HepG2 (cell line): ENCODE results near the gene TYMP. TPM values are rescaled to one million over a fixed set of nuclear protein-coding genes. Genes with fewer than 3 reads are reported as not detected.

Experiments
- ATAC-seq: fragments of 200-7000 bp; cut with Tn5 transposase; 3 replicates; pipeline ENCODE4 v1.9.1; 2020; ENCODE audit warnings: mild to moderate bottlenecking, moderate library complexity
- Bru-seq: library from RNA; stranded (reverse); fragments of 400-500 nt; gene quantifications from one replicate; lab custom pipeline; 2021; lab: Mats Ljungman, UMichigan
- BruChase-seq, 2 experiments: library from RNA; stranded (reverse); fragments of 400-500 nt; gene quantifications; one replicate each; lab custom pipeline; 2021; lab: Mats Ljungman, UMichigan
- BruUV-seq: library from RNA; stranded (reverse); fragments of 400-500 nt; replicated peaks from 2 replicates; lab custom pipeline; 2021; lab: Mats Ljungman, UMichigan
- CTCF ChIA-PET: fragments of 300-600 bp; formaldehyde crosslinking; extraction: SDS; loops from one replicate; lab custom pipeline; 2021; ENCODE audit warnings: low total read pairs, inconsistent platforms, low intra/inter-chr PET ratio; lab: Yijun Ruan, JAX
- POLR2A ChIA-PET: fragments of 350-600 bp; sonication (Branson Sonifier 250); formaldehyde crosslinking; loops from one replicate; lab custom pipeline; 2020; ENCODE audit warnings: antibody characterized with exemption, inconsistent platforms; lab: Yijun Ruan, JAX
- DNase-seq: peaks from one replicate; pipeline ENCODE4 v3.0.0-alpha.2; 2015; ENCODE audit warnings: low spot score
- FAIRE-seq: peaks from 3 replicates; lab custom pipeline; 2011; peaks lifted over from hg19 to GRCh38; lab: Jason Lieb, UNC
- H2AFZ ChIP-seq: one replicate; pipeline ENCODE4 v1.6.1; 2011; ENCODE audit warnings: low read length, inconsistent platforms
- H3K27ac ChIP-seq: fragments of 300-600 bp; 3 replicates; pipeline ENCODE4 v1.8.0; 2011; ENCODE audit warnings: mixed run types, mild to moderate bottlenecking, mixed read lengths, low read length, inconsistent platforms; ENCODE audit not compliant: insufficient read depth; ENCODE audit errors: extremely low read length
- H3K27me3 ChIP-seq, 2 experiments: fragments of 200-600 bp in 1 of 2; 2 replicates in 1 of 2; 3 replicates in 1 of 2; pipeline versions ENCODE4 v1.6.0 to v1.8.0; 2011; ENCODE audit warnings: low read length in 2 of 2, mild to moderate bottlenecking in 2 of 2, moderate library complexity in 2 of 2, inconsistent platforms in 1 of 2; ENCODE audit not compliant: insufficient read depth in 2 of 2, control insufficient read depth in 1 of 2
- H3K36me3 ChIP-seq, 2 experiments: fragments of 200-600 bp in 1 of 2; replicated peaks in 1 of 2; 2 replicates in 1 of 2; 3 replicates in 1 of 2; pipeline versions ENCODE4 v1.5.1 to v1.8.0; 2011; ENCODE audit warnings: low read length in 2 of 2, inconsistent platforms in 1 of 2; ENCODE audit not compliant: insufficient read depth in 2 of 2, control insufficient read depth in 1 of 2
- H3K4me1 ChIP-seq: 2 replicates; pipeline ENCODE4 v1.5.1; 2012; ENCODE audit warnings: low read length, inconsistent platforms; ENCODE audit not compliant: insufficient read depth
- H3K4me2 ChIP-seq: 2 replicates; pipeline ENCODE4 v1.6.0; 2011; ENCODE audit warnings: low read depth, low read length, inconsistent platforms
- H3K4me3 ChIP-seq, 3 experiments: fragments of 200-600 bp in 1 of 3; sonication (generic), shearing (Covaris generic) in 1 of 3; replicated peaks in 1 of 3; 2 replicates each; pipeline ENCODE4 v1.5.1; 2011 to 2016; ENCODE audit warnings: low read length in 3 of 3, inconsistent platforms in 2 of 3, low read depth in 2 of 3, mild to moderate bottlenecking in 2 of 3, control low read depth in 1 of 3, mixed read lengths in 1 of 3; ENCODE audit not compliant: insufficient read depth in 1 of 3
- H3K79me2 ChIP-seq: one replicate; pipeline ENCODE4 v1.6.1; 2011; ENCODE audit warnings: low read length, inconsistent platforms; ENCODE audit not compliant: insufficient read depth
- H3K9ac ChIP-seq: 2 replicates; pipeline ENCODE4 v1.6.0; 2011; ENCODE audit warnings: mild to moderate bottlenecking, low read depth, low read length, inconsistent platforms; ENCODE audit not compliant: insufficient read depth
- H3K9me3 ChIP-seq: 2 replicates; pipeline ENCODE4 v1.5.1; 2012; ENCODE audit warnings: mild to moderate bottlenecking, low read length
- H4K20me1 ChIP-seq: 2 replicates; pipeline ENCODE4 v1.6.0; 2011; ENCODE audit warnings: inconsistent platforms, mild to moderate bottlenecking, low read length, moderate library complexity; ENCODE audit not compliant: insufficient read depth
- GFI1 ChIP-seq: sonication (generic); formaldehyde crosslinking; IDR thresholded peaks from 2 replicates; pipeline ENCODE4 v1.5.0; 2020; ENCODE audit warnings: missing genetic modification reagents, mild to moderate bottlenecking, borderline replicate concordance
- KDM5B ChIP-seq: sonication (generic); formaldehyde crosslinking; IDR thresholded peaks from 2 replicates; pipeline ENCODE4 v1.4.0; 2020; ENCODE audit warnings: missing genetic modification reagents, mild to moderate bottlenecking, borderline replicate concordance
- SMC3 ChIP-seq: IDR thresholded peaks from 2 replicates; pipeline ENCODE4 v1.6.1; 2011; ENCODE audit warnings: low read length, improper control_type of control experiment
- ZBTB49 ChIP-seq: sonication (generic); formaldehyde crosslinking; IDR thresholded peaks from 2 replicates; pipeline ENCODE4 v1.4.0; 2020; ENCODE audit warnings: missing genetic modification reagents, borderline replicate concordance
- ZNF12 ChIP-seq: sonication (generic); formaldehyde crosslinking; IDR thresholded peaks from 2 replicates; pipeline ENCODE4 v1.5.0; 2020; ENCODE audit warnings: missing genetic modification reagents
- ZNF260 ChIP-seq: sonication (generic); formaldehyde crosslinking; IDR thresholded peaks from 2 replicates; pipeline ENCODE4 v1.4.0; 2020; ENCODE audit warnings: missing genetic modification reagents, low read depth, mild to moderate bottlenecking, borderline replicate concordance
- ZNF354B ChIP-seq: sonication (generic); formaldehyde crosslinking; IDR thresholded peaks from 2 replicates; pipeline ENCODE4 v1.8.0; 2022; ENCODE audit warnings: mild to moderate bottlenecking, missing genetic modification reagents
- ZSCAN31 ChIP-seq: sonication (generic); formaldehyde crosslinking; IDR thresholded peaks from 2 replicates; pipeline ENCODE4 v1.5.0; 2020; ENCODE audit warnings: low read depth, mild to moderate bottlenecking, missing genetic modification reagents
- WGBS: methylation state at CpG from one replicate; pipeline ENCODE4 v1.1.6; 2017; ENCODE audit warnings: low lambda C conversion rate; 5-methylcytosine and 5-hydroxymethylcytosine counted together
- in situ Hi-C: cut with HindIII; loops from 2 replicates; pipeline ENCODE4 v1.10.0; 2017; ENCODE audit warnings: low pct_unique_long_range_greater_than_20kb; ENCODE audit not compliant: extremely low pct_ligation_motif_present
- intact Hi-C: fragments of 100-400 bp; cut with micrococcal nuclease; formaldehyde crosslinking; loops from one replicate; pipeline ENCODE4 v1.10.0; 2022; ENCODE audit not compliant: unreplicated experiment
- long read RNA-seq, 2 experiments: library from RNA in 1 of 2; library from polyadenylated mRNA in 1 of 2; stranded (forward) in 1 of 2; unstranded in 1 of 2; transcript quantifications; one replicate each; pipeline ENCODE4 v2.0.0, GENCODE V29; 2019 to 2022
- polyA minus RNA-seq, 3 experiments: library from RNA; depleted of rRNA, polyadenylated mRNA; stranded (reverse); fragments of >200 nt; gene quantifications; 2 replicates each; pipeline ENCODE4 v1.2.3, GENCODE V29; 2011; ENCODE audit warnings: low replicate concordance in 1 of 3
- polyA plus RNA-seq, 8 experiments: library from polyadenylated mRNA; depleted of rRNA in 3 of 8; stranded (reverse) in 7 of 8; unstranded in 1 of 8; fragments of >200 nt; fragmentation: Illumina TruSeq in 4 of 8; extraction: Trizol in 4 of 8; gene quantifications; 2 replicates each; pipeline versions ENCODE4 v1.2.1 to v1.2.3, GENCODE V29; 2011 to 2016; ENCODE audit warnings: low read depth in 4 of 8, missing spikeins in 1 of 8, mixed read lengths in 1 of 8; ENCODE audit not compliant: insufficient read depth in 1 of 8
- total RNA-seq, 5 experiments: library from RNA; depleted of rRNA; stranded (reverse); fragments of >200 nt; fragmentation: Illumina TruSeq; extraction: Trizol; gene quantifications; 2 replicates each; pipeline ENCODE4 v1.2.3, GENCODE V29; 2016; ENCODE audit warnings: low read depth in 1 of 5
- TF ChIP-seq, protein P1 (sequence below): IDR thresholded peaks from 2 replicates; pipeline ENCODE4 v1.6.1; 2018; ENCODE audit warnings: missing genetic modification reagents
- TF ChIP-seq, protein P2 (sequence below): IDR thresholded peaks from 2 replicates; pipeline ENCODE4 v1.6.1; 2016; ENCODE audit warnings: control low read depth

The TYMP gene
- total RNA-seq (2016; rRNA removed; fragmentation: Illumina TruSeq; extraction: Trizol) (2.3 and 3.9 TPM in 2 replicates), polyA plus RNA-seq (2011; rRNA removed) (4.3 and 7.5 TPM in 2 replicates), polyA minus RNA-seq (2011; rRNA and poly(A)+ RNA removed; ENCODE audit: low replicate concordance) (1.9 and 3.4 TPM in 2 replicates), Bru-seq, nascent RNA (percentile 43 among the genes with signal in this experiment), BruChase-seq, experiment 1, labeled RNA remaining after a 6-hour chase (percentile 52 among the genes with signal in this experiment), BruChase-seq, experiment 2, labeled RNA remaining after a 2-hour chase (percentile 50 among the genes with signal in this experiment)
- total RNA-seq (2016; cell fraction: cytosol; rRNA removed; fragmentation: Illumina TruSeq; extraction: Trizol; ENCODE audit: low read depth): 1.0 and 1.1 TPM in 2 replicates
- total RNA-seq (2016; cell fraction: insoluble cytoplasmic fraction; rRNA removed; fragmentation: Illumina TruSeq; extraction: Trizol): 2.2 and 3.5 TPM in 2 replicates
- 1.8 TPM in 2 replicates for total RNA-seq (2016; cell fraction: membrane; rRNA removed; fragmentation: Illumina TruSeq; extraction: Trizol)
- 1.9 and 3.1 TPM in 2 replicates for total RNA-seq (2016; cell fraction: nucleus; rRNA removed; fragmentation: Illumina TruSeq; extraction: Trizol)
- 4.9 and 6.1 TPM in 2 replicates for polyA plus RNA-seq (2011; cell fraction: cytosol; rRNA removed)
- polyA plus RNA-seq (2011; cell fraction: nucleus; rRNA removed): 37.1 and 45.0 TPM in 2 replicates
- 3.0 and 4.0 TPM in 2 replicates for polyA plus RNA-seq (2012)
- polyA plus RNA-seq (2016; cell fraction: cytosol; fragmentation: Illumina TruSeq; extraction: Trizol; ENCODE audit: low read depth): 1.3 and 1.4 TPM in 2 replicates
- 2.9 and 3.2 TPM in 2 replicates for polyA plus RNA-seq (2016; cell fraction: insoluble cytoplasmic fraction; fragmentation: Illumina TruSeq; extraction: Trizol; ENCODE audit: low read depth)
- polyA plus RNA-seq (2016; cell fraction: membrane; fragmentation: Illumina TruSeq; extraction: Trizol; ENCODE audit: low read depth): 0.84 and 0.96 TPM in 2 replicates
- polyA plus RNA-seq (2016; cell fraction: nucleus; fragmentation: Illumina TruSeq; extraction: Trizol; ENCODE audit: insufficient read depth, low read depth): 3.0 and 4.9 TPM in 2 replicates
- 2.0 and 2.6 TPM in 2 replicates for polyA minus RNA-seq (2011; cell fraction: cytosol; rRNA and poly(A)+ RNA removed)
- polyA minus RNA-seq (2011; cell fraction: nucleus; rRNA and poly(A)+ RNA removed): 3.6 and 4.0 TPM in 2 replicates
- long read RNA-seq, experiment 1, transcript TYMP-201 (10 exons, 1,630 nt): major isoform, 5 of 21 reads
- long read RNA-seq, experiment 1, partial matches to known transcripts: 6 of 21 reads
- long read RNA-seq, experiment 1, other reads (novel, unspliced or antisense): 5 of 21 reads
- long read RNA-seq, experiment 2, transcript TYMP-201 (10 exons, 1,630 nt): minor isoform, 5 of 32 reads
- long read RNA-seq, experiment 2, transcript TYMP-202 (10 exons, 1,614 nt): major isoform, 6 of 32 reads
- long read RNA-seq, experiment 2, partial matches to known transcripts: 10 of 32 reads
- long read RNA-seq, experiment 2, other reads (novel, unspliced or antisense): 9 of 32 reads

- DNase-seq: peak; percentile 74
- intact Hi-C loops: loop anchor here (5.0 kb wide), 1 partner anchor 32 kb away; the partner anchor contains the start of gene SYCE3
- H3K27ac ChIP-seq: peak within 1 kb of the TSS; percentile 74
- WGBS: 4% methylated on average over 10 of the region's 92 CpGs
- peaks cover 74% of the 10 kb centered on the region for H3K4me1 ChIP-seq
- no peak within 1 kb of the TSS for H2AFZ ChIP-seq
- 0 out of 5 replicates have a peak, but pooled peaks cover 0 to 6% of the 10 kb centered on the region in 2 experiments for H3K27me3 ChIP-seq
- H3K4me3 ChIP-seq: peak within 1 kb of the TSS; percentile 58 to 83 (median 74); a peak in 5 of 6 replicates
- H3K79me2 ChIP-seq: peaks cover 3% of the 10 kb centered on the region
- in situ Hi-C loops: loop anchor here (5.0 kb wide), 1 partner anchor 37 kb away; no protein-coding TSS in a partner anchor
- TSS peak; percentile 21 for BruUV-seq
- ChIA-PET CTCF (no interaction called here), POLR2A (interaction anchor here (1.0 to 1.9 kb wide), 10 partner anchors 8 to 170 kb away, joined by 3 to 10 read pairs (median 4); partner anchors contain the start of genes CHKB, KLHDC7B, LMF2 and NCAPH2)
- no peaks in the 10 kb centered on the region for H3K36me3 ChIP-seq
- no peak for FAIRE-seq
- ATAC-seq: peak; percentile 39
- peak within 1 kb of the TSS; percentile 84 for H3K4me2 ChIP-seq
- H3K9ac ChIP-seq: peak within 1 kb of the TSS; percentile 73
- no peaks in the 10 kb centered on the region for H4K20me1 ChIP-seq
- H3K9me3 ChIP-seq: no peaks in the 10 kb centered on the region
- TF ChIP-seq ZSCAN31 (CRISPR knock-in tag): no peak; the same call in 1 of the 2 replicates
- no peak for TF ChIP-seq ZNF354B
- no peak for TF ChIP-seq ZBTB49 (CRISPR knock-in tag)
- TF ChIP-seq, protein P1, sequence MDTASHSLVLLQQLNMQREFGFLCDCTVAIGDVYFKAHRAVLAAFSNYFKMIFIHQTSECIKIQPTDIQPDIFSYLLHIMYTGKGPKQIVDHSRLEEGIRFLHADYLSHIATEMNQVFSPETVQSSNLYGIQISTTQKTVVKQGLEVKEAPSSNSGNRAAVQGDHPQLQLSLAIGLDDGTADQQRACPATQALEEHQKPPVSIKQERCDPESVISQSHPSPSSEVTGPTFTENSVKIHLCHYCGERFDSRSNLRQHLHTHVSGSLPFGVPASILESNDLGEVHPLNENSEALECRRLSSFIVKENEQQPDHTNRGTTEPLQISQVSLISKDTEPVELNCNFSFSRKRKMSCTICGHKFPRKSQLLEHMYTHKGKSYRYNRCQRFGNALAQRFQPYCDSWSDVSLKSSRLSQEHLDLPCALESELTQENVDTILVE (CRISPR knock-in tag): peak; percentile 89
- no peak for TF ChIP-seq SMC3
- TF ChIP-seq ZNF12 (CRISPR knock-in tag): peak; percentile 40; the same call in 1 of the 2 replicates
- no peak; the same call in none of the 2 replicates for TF ChIP-seq KDM5B (CRISPR knock-in tag)
- no peak for TF ChIP-seq ZNF260 (CRISPR knock-in tag)
- TF ChIP-seq, protein P2, sequence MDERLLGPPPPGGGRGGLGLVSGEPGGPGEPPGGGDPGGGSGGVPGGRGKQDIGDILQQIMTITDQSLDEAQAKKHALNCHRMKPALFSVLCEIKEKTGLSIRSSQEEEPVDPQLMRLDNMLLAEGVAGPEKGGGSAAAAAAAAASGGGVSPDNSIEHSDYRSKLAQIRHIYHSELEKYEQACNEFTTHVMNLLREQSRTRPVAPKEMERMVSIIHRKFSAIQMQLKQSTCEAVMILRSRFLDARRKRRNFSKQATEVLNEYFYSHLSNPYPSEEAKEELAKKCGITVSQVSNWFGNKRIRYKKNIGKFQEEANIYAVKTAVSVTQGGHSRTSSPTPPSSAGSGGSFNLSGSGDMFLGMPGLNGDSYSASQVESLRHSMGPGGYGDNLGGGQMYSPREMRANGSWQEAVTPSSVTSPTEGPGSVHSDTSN (CRISPR knock-in tag): no peak
- TF ChIP-seq GFI1 (CRISPR knock-in tag): peak; percentile 46; the same call in 1 of the 2 replicates
Observed at GRCh38 chr22:50529897-50530579, at the start of gene TYMP. Gene TYMP, minus strand, starts transcription at chr22:50530012. Its CDS starts 303 bp downstream, at chr22:50529709.
